Limb (tissue), 2 donors: ENCODE results near the gene JAG1.
"Not testable (repeated sequence)": the region's sequence is repeated elsewhere in the genome, so short reads cannot be mapped to it uniquely, and the experiment has no call there.

ENCODE experiments used
- DNase-seq, 2 donors: peaks; one replicate each; pipeline ENCODE4 v3.0.0-alpha.2; 2016; ENCODE audit errors: extremely low spot score in 2 of 2

Gene JAG1

GRCh38 chr20:10639077-10639736 lies 34.6 kb downstream of the JAG1 start:
- no peak for DNase-seq

GRCh38 chr20:10637563-10637962 lies 36.2 kb downstream of the JAG1 start:
- peak in 1 of 2 donors; percentile 28 for DNase-seq

GRCh38 chr20:10637031-10637559 lies 36.7 kb downstream of the JAG1 start:
- DNase-seq = peak in 1 of 2 donors; percentile 39

- DNase-seq = peak in 1 of 2 donors; percentile 40
These were observed 37.4 kb downstream of the JAG1 start for GRCh38 chr20:10636326-10636818.

GRCh38 chr20:10635476-10636208 lies 38.2 kb downstream of the JAG1 start:
- DNase-seq = peak in 1 of 2 donors; percentile 13

- peak in 1 of 2 donors; percentile 27 for DNase-seq
These were observed 39.0 kb downstream of the JAG1 start for GRCh38 chr20:10634683-10635411.

- peak in 1 of 2 donors; percentile 18 for DNase-seq
These were observed 39.6 kb downstream of the JAG1 start for GRCh38 chr20:10634211-10634610.

GRCh38 chr20:10633718-10634117 lies 40.1 kb downstream of the JAG1 start:
- no peak for DNase-seq

- DNase-seq = no peak
These were observed 40.9 kb downstream of the JAG1 start for GRCh38 chr20:10632721-10633509.

- DNase-seq = no peak
These were observed 42.7 kb downstream of the JAG1 start for GRCh38 chr20:10631126-10631525.

- peak in 1 of 2 donors; percentile 28 for DNase-seq
These were observed 43.7 kb downstream of the JAG1 start for GRCh38 chr20:10629946-10630650.

- DNase-seq = peak; percentile 16 to 42
These were observed 46.9 kb downstream of the JAG1 start for GRCh38 chr20:10626896-10627295.

GRCh38 chr20:10625641-10626040 lies 48.2 kb downstream of the JAG1 start:
- no peak for DNase-seq

- no peak for DNase-seq
These were observed 51.0 kb downstream of the JAG1 start for GRCh38 chr20:10622657-10623418.

GRCh38 chr20:10621149-10621548 lies 52.6 kb downstream of the JAG1 start:
- no peak for DNase-seq

GRCh38 chr20:10619427-10619826 lies 54.4 kb downstream of the JAG1 start:
- DNase-seq = no peak

- DNase-seq = no peak
These were observed 55.1 kb downstream of the JAG1 start for GRCh38 chr20:10618611-10619245.

GRCh38 chr20:10617549-10618133 lies 56.2 kb downstream of the JAG1 start:
- DNase-seq = not testable (repeated sequence)

GRCh38 chr20:10616212-10616611 lies 57.6 kb downstream of the JAG1 start:
- DNase-seq = no peak
